Stimulated activated CD4-positive, alpha-beta T cell treated with anti-CD3 and anti-CD28 coated beads, Interleukin-1b, Interleukin-23, amount 100 ng/mL, for 48 hours (primary cell): ENCODE results near the gene TAF4.
"Not testable (repeated sequence)": the region's sequence is repeated elsewhere in the genome, so short reads cannot be mapped to it uniquely, and the experiment has no call there.

Experiments
- DNase-seq: peaks from one replicate; pipeline ENCODE4 v3.0.0-alpha.2; 2020

Gene TAF4, protein sequence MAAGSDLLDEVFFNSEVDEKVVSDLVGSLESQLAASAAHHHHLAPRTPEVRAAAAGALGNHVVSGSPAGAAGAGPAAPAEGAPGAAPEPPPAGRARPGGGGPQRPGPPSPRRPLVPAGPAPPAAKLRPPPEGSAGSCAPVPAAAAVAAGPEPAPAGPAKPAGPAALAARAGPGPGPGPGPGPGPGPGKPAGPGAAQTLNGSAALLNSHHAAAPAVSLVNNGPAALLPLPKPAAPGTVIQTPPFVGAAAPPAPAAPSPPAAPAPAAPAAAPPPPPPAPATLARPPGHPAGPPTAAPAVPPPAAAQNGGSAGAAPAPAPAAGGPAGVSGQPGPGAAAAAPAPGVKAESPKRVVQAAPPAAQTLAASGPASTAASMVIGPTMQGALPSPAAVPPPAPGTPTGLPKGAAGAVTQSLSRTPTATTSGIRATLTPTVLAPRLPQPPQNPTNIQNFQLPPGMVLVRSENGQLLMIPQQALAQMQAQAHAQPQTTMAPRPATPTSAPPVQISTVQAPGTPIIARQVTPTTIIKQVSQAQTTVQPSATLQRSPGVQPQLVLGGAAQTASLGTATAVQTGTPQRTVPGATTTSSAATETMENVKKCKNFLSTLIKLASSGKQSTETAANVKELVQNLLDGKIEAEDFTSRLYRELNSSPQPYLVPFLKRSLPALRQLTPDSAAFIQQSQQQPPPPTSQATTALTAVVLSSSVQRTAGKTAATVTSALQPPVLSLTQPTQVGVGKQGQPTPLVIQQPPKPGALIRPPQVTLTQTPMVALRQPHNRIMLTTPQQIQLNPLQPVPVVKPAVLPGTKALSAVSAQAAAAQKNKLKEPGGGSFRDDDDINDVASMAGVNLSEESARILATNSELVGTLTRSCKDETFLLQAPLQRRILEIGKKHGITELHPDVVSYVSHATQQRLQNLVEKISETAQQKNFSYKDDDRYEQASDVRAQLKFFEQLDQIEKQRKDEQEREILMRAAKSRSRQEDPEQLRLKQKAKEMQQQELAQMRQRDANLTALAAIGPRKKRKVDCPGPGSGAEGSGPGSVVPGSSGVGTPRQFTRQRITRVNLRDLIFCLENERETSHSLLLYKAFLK

DNA sequence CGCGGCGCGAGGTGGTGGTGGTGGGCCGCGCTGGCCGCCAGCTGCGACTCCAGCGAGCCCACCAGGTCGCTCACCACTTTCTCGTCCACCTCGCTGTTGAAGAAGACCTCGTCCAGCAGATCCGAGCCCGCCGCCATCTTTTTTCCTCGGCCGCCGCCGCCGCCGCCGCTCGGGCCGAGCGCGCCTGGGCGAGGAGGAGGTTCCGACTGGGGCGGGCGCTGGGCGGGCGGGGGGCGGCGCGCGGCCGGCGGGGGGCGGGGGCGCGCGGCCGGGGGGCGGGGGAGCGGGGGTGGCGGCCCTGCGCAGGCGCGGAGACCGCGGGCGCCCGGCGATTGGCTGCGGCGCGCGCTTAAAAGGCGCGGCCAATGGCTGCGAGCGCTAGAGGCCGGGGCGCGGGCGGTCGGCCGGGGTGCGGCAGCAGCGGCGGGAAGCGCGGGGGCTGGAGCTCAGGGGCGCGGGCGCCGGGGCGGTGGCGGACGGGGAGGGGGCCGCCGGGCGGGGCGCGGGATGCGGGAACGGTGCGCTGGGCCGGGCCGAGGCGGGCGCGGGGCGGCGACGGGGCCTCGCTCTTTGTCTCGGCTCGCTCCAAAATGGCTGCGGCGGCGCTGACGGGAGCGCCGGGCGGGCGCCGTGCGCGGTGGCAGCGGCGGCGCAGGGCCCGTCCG lies at the start of gene TAF4:
Gene TAF4, minus strand, starts transcription at position 208 of the 665 bp plus-strand sequence. Its CDS starts 71 bp downstream, at position 137.
- peak; percentile 77 for DNase-seq

DNA sequence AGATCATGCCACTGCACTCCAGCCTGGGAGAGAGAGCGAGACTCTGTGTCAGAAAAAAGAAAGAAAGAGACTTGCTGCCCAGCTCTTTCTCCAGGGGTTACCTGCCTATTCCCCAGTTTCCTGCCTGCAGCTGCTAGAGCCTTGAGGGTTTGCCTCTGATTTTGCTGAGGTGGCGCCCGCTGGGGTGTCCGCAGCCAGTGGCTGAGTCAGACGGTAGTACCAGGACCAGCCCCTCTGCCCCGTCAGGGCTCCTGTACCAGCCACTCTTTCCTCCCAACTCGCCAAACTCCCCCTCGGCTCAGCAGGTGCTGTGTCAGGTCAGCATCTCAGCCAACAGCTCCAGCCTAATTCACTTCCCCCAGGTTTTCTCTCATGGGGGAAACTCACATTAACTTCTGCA lies 49.2 kb upstream of the TAF4 start:
- DNase-seq: no peak

DNA sequence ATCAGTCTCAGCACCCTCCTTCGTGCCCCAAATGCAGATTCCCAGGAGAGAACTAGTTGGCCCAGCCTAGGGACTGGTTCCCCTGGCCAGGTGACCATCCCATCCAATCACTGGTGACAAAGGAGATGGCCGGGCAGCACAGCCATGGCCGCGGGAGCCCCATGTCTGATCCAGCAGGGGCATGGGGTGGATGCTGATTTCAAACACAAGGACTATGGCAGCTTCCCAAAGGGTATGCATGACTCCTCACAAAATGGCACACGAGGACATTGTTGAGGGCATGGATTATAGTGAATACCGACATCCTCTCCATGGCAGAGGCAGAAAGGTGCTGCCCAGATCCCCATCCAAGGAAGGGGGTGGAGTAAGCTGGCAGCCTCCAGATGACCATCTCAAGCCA lies 46.7 kb upstream of the TAF4 start:
- no peak for DNase-seq

DNA sequence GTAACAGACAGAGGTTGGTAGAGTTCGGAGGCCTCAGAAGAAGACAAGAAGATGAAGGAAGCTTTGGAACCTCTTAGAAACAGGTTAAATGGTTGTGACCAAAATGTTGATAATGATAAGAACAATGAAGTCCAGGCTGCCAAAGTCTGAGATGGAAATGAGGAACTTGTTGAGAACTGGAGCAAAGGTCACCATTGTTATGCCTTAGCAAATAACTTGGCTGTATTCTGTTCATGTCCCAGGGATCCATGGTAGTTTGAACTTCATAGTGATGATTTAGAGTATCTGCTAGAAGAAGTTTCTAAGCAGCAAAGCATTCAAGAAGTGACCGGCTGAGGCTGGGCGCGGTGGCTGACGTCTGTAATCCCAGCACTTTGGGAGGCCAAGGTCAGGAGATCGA lies 45.5 kb upstream of the TAF4 start:
- DNase-seq: no peak

DNA sequence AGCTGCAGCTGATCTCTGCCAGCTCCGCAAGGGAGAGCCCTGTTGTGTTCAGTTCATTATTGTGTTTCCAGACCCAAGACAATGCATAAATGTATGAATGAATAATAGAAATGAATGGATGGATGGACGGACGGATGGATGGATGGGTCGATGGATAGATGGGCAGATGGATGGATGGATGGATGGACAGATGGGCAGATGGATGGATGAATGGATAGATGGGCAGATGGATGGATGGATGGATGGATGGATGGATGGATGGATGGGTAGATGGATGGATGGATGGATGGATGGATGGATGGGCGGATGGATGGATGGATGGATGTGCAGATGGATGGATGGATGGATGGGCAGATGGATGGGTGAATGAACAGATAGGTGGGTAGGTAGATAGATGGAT lies 39.9 kb upstream of the TAF4 start:
- DNase-seq: no peak

DNA sequence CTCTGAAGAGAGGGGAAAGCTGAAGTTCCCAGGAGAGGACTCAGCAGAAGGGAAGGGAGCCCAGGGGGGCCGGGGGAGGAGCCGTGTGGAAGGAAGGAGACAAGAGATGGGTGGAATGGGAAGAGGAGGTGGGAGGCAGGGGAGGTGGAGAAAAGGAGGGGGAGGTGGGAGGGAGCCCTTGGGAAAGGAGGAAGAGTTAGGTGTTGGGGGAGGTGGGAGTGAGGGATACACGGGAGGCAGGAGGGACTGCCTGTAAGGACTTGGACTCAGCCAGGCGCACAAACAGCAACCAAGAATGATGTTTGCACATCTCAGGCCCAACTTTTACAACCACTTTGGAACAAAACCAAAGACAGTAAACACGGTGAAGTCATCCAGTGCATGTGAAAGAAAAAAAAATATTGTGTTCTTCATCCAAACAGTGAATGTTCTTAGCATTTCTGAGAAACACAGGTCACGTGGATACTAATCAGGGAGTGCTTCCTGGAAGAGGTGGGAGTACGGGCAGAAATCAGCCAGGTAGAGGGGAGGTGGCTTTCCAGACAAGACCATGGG lies 39.2 kb upstream of the TAF4 start:
- DNase-seq: no peak

DNA sequence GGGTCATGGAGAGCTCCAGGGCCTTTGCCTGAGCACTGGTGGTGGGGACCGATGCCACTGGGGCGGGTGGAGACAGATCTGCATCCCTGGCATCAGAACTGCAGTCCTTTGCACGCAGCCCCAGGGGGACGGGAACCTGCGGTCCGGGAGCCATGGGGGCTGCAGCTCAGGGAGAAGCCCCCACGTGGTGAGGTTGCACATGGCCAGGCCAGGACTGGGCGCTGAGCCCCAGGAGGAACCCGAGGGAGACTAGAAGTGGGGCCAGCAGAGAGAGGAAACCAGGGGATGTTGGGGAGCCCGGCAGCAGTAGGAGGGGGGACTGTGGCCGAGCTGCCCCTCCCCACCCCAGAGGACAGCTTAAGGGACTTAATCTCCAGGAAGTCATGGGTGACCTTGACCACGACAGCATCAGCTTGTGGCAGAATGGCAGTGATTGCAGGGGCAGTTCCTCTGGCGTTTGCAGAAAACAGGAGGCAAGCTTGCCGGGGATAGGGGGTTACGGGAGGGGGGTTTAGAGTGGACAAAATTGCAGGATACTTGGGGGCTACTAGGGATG lies 38.6 kb upstream of the TAF4 start:
- no peak for DNase-seq

DNA sequence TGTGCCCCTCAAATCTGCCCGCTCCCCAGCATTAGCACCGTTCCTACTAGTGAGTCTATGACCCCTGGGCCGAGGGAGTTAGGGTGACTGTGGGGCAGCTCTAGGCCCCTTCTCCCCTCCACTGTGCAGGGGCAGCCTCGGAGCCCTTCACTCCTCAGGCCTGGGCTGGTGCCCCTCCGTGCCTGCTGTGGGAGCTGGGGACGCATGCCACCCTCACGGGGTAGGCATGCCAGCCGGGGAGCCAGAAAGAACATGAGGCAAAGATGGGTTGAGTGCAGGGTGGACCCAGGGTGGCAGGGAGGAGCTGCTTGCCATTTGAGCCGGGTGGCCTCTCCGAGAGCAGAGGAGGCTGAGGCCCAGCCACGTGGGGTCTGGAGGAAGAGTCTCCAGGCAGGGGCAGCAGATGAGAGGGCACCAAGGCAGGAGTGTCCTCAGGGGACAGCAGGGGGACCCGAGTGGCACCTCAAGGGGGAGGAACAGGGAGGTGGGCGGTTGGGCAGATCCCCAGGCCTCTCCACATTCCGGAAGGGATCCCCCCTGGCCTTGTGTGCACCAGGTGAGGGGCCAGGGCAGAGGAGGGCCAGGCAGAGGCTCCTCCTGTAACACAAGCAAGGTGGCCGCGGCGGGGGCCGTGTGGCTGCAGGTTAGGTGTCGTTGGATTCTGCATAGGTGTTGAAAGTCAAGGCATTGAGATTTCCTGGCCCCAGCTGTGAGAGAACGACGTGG lies 38.0 kb upstream of the TAF4 start:
- DNase-seq: no peak

DNA sequence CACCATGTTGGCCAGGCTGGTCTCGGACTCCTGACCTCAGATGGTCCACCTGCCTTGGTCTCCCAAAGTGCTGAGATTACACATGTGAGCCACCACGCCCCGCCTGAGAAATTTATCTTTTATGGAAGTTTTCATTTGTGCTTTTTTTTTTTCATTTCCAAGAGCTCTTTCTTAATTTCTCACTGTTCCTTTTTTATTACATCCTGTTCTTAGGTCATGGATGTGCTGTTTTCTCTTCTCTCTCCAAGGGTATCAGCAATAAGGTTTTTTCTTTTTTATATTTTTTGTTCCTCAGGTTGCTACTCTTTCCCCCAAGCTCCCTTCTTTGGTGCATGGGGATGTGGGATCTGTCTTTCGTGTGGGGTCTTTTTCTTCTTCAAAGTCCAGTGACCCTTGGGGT lies 35.4 kb upstream of the TAF4 start:
- no peak for DNase-seq

DNA sequence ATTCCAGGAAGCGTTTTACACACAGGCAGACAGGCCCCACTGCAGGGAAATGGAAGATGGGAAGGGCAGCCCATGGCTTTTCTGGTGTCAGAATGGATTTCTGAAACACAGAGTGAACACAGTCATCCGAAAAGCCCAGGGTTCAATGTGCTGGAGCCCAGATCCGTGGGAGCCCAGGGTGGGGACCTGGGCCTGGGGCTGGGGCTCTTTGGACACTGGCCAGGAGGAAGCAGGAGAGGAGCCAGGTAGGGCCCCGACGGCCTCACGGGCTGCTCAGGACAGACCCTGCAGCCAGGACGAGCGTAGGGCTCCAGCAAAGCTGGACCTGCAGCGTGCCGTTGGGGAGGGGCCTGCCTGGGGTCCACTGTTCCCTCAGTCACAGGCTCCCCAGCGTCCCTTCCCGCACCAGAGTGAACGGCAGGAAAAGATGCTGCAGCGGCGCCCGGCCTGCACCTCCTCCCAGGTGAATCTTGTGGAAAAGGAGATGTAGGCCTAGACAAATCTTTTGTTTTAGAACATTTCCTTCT lies 32.3 kb upstream of the TAF4 start:
- DNase-seq: no peak

DNA sequence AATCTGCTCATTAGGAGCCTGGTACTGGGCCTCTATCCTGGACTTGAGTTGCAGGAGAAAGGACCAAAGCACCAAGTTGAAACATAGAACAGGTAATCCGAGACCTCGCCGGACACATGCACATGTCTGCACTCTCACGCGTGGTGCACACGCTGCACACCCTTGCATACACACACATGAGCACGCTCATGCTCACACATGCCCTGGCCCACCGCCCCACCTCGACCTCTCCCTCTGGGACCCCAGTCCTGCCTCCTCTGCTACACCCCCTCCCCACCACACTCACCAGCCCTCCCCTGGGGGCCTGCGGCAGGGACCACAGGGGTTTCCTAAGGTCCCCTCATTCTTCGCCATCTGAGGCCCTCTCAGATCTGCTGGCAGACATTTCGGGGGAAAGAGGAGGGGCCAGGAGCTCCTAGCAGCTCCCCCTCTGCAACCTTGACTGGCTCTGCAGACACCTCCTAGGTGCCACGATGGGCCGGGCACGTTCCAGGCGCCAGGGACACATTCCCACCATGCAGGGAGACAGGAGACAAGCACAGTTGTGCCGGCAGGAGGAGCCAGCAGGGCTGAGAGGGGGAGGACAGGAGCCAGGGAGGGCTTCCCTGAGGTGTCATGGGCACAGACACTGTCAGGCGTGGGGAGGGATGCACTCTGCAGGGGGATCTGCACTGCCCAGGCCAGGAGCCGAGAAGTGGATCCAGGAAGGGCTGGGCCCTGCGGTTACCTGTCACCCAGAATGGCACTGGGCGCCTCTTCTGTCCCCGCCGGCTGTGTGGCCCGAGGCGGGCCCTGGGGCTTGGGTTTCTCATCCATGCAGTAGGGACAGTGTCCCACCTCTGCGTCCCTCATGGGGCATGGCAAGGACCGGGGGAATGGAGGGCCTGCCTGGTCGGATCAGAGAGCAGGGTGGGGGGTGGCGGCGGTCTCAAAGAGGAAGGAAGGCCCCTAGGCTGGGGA lies 31.0 kb upstream of the TAF4 start:
- no peak for DNase-seq

DNA sequence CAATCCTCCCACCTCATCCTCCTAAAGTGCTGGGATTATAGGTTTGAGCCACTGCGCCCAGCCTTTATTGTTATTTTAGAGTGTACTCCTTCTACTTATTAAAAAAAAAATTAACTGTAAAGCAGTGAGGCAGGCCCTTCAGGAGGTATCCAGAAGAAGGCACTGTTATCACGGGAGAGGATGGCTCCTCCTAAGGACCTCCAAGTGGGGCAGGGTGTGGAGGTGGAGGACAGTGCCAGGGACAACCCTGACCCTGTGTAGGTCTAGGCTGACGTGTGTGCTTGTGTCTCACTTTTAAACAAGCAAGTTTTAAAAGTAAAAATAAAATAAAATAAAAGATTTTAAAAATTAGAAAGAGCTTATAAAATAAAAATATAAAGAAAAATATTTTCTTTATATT lies 23.7 kb upstream of the TAF4 start:
- DNase-seq: no peak

DNA sequence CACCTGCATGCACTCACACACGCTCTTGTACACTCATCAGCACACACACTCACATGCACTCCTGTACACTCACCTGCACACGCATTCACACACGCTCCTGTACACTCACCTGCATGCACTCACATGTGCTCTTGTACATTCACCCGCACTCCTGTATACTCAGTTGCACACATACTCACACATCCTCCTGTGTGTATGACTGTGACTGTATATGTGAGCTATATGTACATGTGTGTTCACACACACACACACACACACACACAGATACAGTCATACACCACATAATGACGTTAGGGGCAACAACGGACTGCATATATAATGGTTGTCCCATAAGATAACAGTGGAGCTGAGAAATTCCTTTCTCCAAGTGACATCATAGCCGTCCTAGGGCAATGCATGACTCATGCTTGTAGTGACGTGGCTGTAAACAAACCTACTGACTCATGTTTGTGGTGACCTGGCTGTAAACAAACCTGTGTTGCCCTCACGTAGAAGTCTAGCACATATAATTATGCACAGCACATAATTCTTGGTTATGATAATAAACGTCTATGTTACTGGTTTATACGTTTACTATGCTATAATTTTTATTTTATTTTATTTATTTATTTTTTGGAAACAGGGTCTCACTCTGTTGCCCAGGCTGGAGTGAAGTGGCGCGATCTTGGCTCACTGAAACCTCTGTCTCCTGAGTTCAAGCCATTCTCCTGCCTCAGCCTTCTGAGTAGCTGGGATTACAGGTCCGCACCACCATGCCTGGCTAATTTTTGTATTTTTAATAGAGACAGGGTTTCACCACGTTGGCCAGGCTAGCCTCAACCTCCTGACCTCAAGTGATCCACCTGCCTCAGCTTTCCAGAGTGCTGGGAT lies 22.8 kb upstream of the TAF4 start:
- DNase-seq: no peak

DNA sequence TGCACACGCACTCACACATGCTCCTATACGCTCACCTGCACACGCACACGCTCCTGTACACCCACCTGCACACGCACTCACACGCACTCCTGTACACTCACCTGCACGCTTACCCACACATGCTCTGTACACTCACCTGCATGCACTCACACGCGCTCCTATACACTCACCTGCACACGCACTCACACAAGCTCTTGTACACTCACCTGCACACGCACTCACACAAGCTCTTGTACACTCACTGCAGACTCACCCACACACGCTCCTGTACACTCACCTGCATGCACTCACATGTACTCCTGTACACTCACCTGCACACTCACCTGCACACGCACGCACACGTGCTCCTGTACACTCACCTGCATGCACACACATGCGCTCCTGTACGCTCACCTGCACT lies 22.0 kb upstream of the TAF4 start:
- DNase-seq: no peak

DNA sequence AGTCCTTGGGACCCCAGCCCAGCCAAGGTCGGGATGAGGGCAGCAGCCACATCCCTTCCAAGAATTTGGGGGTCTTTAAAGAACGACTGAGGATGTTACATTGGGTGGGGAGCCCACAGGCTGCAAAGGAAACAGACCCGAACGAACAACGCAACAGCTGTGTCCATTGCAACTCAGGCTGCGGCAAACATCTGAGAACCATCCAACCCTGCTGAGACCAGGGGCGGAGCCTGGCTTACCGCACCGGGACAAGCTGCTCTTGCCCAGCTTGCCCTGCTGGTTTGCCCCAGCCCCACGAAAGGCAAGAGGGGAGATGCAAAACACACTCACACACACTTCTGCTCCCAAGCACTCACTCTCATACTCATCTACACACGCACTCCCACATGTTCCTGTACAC lies 21.5 kb upstream of the TAF4 start:
- no peak for DNase-seq

DNA sequence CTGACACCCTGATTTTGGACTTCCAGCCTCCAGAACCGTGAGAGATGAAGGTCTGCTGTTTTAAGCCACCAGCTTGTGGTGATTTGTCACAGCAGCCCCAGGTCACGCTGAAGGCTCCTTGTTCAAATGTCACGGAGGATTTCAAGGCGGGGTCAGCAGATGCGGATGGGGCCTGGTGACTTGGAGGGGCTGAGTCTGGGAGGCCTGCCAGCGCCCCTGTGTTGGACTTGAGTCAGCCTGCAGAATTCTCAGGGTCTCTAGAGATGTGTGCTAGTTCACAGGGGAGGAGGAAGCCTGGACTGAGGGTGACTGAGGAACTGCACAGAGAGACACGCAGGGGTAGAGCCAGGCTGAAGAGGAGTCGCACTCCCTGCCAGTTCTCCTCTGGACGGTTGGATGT lies 19.5 kb upstream of the TAF4 start:
- DNase-seq: no peak

DNA sequence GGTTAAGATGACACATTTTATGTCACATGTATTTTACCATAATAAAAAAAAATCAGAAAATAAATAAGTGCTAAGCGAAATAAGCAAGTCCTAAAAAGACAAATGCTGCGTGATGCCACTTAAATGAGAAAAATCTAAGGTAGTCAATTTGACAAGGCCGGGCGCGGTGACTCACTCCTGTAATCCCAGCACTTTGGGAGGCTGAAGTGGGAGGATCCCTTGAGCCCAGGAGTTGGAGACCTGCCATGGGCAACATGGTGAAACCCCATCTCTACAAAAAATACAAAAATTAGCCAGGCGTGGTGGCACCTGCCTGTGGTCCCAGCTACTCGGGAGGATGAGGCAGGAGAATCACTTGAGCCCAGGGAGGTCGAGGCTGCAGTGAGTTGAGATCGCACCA lies 18.5 kb upstream of the TAF4 start:
- not testable (repeated sequence) for DNase-seq

DNA sequence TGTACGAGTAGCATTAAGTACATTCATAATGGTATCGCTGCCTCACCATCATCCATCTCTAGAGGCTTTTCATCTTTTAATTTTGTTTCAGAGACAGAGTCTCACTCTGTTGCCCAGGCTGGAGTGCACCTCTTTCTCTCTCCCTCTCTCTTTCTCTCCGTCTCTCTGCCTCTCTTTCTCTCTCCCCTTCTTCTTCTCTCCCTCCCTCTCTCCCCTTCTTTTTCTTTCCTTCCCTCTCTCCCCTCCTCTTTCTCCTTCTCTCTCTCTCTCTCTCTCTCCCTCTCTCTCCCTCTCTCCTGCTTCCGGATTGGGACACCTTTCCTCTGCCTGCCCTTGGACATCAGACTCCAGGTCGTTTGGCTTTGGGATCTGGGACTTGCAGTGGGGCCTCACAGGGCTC lies 17.6 kb upstream of the TAF4 start:
- no peak for DNase-seq

DNA sequence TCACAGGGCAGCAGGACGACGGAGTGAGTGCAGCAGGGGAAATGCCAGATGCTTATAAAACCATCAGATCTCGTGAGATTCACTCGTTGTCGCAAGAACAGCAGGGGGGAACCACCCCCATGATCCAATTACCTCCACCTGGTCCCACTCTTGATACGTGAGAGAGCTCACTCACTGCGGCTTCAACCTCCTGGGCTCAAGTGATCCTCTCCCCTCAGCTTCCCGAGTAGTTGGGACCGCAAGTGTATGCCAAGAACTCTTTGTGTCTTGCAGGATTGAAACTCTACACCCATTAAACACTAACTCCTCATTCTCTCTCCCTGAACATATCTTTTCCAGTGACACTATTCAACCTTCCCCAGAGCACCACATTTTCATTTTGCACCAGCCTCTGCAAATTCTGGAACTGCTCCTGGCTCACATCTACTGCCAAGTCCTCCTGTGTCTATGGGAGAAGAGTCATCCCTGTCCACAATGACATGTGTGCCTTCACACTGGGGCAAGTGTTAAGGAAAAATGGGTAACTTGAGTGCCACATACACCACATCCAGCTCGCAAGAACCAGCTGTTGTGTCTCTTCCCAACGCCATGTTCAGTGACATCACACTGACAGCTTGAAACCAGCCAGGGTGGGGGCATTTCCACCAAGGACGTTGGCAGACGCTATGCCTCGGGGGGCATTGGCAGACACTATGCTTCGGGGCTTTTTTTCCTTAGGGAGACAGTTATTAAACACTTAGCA lies 14.7 kb upstream of the TAF4 start:
- no peak for DNase-seq
